ENCODE data around the gene MARCHF2.
"Not testable (repeated sequence)": the region's sequence is repeated elsewhere in the genome, so short reads cannot be mapped to it uniquely, and the experiment has no call there.

MARCHF2 gene, protein sequence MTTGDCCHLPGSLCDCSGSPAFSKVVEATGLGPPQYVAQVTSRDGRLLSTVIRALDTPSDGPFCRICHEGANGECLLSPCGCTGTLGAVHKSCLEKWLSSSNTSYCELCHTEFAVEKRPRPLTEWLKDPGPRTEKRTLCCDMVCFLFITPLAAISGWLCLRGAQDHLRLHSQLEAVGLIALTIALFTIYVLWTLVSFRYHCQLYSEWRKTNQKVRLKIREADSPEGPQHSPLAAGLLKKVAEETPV
- total RNA-seq: 16.9 reads per million, percentile 43 among the genes with 10 or more reads in this experiment

DNA sequence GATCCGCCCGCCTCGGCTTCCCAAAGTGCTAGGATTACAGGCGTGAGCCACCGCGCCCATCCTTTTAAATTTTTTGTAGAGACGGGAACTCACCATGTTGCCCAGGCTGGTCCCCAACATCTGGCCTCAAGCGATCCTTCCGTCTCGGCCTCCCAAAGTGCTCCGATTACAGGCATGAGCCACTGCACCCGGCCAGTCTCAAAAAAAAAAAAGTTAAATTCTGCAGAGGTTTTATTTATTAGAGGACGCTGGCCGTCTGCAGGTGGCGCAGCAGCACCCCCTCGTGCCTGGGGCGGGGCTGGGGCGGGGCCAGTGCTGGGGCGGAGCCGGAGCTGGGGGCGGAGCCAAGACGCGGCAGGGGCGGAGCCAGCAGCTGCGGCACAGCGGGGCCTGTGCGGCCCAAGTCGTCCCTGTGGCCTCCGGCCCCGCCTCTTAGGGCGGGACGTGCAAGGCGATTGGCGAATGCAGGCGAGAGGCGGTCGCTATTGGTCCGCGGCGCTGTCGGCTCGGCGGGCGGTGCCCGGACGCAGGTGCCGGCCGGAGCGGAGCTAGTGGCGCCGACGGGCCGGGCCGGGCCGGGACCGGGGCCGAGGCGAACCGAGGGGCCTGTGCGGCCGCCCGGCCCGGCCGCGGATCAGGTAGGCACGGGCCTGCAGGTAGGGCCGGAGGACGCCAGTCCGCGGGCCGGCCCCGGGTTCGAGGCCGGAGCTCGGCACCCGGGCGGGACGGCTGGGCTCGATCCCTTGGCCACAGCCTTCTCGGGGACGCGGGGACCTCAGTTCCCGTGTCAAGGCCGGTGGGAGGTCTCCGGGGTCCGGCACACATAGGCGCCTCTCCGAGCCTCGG is at the start of gene MARCHF2:
Gene MARCHF2, plus strand, starts transcription at position 523 of the 846 bp plus-strand sequence. CDS start 8,536 bp downstream, outside the sequence.
- DNase-seq: peak; percentile 91

DNA sequence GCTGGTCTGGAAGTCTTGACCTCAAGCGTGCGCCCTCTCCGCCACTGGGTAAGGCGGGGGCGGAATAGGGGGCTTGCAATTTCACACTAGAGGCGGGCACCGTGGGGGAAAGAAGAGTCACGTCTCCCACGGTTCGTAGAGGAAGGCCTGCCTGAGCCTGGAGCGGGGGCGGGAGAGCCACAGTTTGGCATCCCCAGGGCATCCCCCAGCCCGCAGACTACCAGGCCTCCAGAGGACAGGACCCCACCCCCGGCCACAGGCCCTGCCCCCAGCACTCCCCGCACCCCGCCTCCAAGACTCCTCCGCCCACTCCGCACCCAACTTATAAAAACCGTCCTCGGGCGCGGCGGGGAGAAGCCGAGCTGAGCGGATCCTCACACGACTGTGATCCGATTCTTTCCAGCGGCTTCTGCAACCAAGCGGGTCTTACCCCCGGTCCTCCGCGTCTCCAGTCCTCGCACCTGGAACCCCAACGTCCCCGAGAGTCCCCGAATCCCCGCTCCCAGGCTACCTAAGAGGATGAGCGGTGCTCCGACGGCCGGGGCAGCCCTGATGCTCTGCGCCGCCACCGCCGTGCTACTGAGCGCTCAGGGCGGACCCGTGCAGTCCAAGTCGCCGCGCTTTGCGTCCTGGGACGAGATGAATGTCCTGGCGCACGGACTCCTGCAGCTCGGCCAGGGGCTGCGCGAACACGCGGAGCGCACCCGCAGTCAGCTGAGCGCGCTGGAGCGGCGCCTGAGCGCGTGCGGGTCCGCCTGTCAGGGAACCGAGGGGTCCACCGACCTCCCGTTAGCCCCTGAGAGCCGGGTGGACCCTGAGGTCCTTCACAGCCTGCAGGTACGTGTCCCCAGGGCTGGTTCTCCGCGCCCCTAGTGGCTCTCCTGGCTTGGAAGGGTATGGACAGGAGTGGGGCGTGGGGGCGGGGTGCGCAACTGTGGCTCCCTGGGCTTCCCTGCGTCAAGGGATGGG is 49.0 kb upstream of the MARCHF2 start, which contains the start of gene ANGPTL4:
Gene ANGPTL4, plus strand, starts transcription at position 353 of the 969 bp plus-strand sequence. Its CDS starts 167 bp downstream, at position 520.
- no peak for DNase-seq

DNA sequence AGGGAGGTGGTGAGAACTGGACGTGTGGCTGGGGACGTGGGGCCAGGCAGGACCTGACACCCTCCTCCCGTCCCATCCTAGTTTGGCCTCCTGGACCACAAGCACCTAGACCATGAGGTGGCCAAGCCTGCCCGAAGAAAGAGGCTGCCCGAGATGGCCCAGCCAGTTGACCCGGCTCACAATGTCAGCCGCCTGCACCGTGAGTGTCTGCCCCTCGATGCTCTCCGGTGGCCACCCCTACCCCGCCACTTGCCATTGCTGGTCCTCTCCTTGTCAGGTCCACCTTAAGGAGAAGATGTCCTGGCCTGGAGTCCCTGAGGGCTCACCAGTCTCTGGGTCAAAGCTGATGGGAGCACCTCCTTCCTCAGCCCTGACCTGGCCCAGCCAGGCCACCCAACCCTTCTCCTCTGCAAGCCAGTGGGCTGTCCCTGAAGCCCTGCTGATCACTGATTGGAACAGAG is 47.0 kb upstream of the MARCHF2 start:
- no peak for DNase-seq

DNA sequence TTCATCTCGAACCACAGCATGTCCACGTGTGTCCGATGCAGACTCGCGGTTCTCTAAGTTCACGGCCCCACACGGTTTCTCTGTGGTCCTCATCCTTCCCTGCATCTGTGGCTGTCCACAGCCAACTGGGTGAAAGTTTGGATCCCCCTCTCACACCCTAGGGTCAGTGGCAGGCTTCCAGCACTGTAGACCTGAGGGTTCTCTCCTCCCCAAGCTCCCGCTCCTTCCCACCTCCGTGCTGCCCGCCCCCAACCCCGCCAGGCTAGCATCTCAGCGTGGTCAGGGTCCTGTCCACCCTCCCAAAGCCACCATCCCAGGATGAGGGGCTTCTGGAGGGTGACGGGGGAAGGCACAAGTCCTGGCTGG is 46.2 kb upstream of the MARCHF2 start:
- DNase-seq: no peak

DNA sequence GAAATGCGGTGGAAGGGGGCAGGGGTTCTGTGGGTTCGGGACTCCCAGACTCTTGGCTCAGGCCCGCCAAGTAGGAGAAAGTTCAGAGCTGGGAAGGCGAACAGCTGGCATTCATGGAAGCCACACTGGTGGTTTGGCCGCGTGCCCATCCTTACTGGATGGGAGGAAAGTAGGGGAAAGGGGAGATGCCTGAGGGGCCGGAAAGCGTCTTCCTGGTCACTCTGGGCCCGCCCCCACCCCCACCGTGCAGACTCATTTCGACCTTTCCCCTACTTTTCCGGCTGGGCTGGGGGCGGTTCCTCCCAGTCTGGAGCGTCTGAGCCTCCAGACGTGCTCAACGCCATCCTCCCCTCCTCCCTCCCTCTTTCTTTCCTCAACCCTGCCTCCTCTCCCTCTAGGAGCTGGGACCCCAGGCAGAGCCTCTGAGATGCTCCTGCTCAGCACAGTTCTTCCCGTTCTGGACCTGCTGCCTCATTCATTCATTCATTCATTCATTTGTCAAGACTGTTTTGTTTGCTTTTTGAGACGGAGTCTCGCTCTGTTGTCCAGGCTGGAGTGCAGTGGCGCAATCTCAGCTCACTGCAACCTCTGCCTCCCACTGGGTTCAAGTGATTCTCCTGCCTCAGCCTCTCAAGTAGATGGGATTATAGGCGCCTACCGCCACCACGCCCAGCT is 45.6 kb upstream of the MARCHF2 start:
- DNase-seq: no peak

DNA sequence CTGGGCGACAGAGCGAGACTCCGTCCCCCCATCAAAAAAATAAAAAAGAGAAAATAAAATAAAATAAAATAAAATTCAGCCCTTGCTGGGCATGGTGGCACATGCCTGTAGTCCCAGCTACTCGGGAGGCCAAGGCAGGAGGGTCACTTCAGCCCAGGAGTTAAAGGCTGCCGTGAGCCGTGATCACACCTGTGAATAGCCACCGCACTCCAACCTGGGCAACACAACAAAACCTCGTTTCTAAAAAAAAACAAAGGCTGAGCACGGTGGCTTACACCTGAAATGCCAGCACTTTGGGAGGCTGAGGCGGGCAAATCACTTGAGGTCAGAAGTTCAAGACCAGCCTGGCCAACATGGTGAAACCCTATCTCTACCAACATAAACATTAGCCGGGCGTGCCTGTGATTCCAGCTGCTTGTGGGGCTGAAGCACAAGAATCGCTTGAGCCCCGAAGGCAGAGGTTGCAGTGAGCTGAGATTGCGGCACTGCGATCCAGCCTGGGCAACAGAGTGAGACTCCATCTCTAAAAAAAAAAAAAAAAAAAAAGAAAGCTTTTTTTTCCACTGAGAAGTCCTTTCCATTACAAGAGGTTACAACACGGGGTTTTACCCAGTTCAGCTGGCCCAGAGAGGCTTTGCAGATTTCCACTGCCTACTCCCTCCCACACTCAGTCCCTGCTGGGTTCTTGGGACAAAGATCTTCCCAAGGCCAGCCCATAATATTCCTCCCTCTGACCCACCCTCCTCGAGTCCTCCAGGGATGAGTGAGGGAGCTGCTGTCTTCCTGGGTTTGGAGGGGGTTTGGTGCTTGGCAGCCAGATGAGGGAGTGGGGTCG is 42.7 kb upstream of the MARCHF2 start:
- DNase-seq: no peak

DNA sequence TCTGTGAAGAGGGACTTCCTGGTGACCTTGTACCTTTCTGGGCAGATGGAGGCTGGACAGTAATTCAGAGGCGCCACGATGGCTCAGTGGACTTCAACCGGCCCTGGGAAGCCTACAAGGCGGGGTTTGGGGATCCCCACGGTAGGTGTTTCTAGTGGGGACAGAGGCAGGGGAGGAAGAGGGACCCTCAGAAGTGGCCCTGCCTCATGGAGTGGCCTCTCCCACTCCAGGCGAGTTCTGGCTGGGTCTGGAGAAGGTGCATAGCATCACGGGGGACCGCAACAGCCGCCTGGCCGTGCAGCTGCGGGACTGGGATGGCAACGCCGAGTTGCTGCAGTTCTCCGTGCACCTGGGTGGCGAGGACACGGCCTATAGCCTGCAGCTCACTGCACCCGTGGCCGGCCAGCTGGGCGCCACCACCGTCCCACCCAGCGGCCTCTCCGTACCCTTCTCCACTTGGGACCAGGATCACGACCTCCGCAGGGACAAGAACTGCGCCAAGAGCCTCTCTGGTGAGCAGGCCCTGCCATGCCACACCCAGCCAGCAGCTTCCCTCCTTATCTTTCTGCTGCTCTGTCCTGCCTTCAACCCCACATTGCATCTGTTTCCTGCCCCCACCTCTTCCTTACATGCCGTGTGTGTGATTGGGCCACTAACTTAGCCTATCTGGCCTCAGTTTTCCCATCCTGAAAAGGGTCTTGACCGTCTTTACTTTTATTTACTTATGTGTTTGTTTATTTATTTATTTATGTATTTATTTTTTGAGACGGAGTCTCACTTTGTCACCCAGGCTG is 41.9 kb upstream of the MARCHF2 start:
- DNase-seq: no peak

DNA sequence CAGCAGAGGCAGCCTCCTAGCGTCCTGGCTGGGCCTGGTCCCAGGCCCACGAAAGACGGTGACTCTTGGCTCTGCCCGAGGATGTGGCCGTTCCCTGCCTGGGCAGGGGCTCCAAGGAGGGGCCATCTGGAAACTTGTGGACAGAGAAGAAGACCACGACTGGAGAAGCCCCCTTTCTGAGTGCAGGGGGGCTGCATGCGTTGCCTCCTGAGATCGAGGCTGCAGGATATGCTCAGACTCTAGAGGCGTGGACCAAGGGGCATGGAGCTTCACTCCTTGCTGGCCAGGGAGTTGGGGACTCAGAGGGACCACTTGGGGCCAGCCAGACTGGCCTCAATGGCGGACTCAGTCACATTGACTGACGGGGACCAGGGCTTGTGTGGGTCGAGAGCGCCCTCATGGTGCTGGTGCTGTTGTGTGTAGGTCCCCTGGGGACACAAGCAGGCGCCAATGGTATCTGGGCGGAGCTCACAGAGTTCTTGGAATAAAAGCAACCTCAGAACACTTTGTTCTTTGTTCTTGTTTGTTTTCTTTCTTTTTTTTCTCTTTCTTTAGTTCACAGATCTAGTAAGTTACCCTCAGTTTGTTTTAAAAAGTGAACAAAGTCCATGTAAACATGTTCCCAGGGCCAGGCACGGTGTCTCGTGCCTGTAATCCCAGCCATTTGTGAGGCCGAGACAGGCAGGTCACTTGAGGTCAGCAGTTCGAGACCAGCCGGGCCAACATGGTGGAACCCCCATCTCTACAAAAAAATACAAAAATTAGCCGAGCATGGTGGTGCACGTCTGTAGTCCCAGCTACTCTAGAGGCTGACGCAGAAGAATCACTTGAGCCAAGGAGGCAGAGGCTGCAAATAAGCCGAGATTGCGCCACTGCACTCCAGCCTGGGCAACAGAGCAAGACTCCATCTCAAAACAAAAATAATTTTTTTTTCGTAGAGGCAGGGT is 39.0 kb upstream of the MARCHF2 start:
- DNase-seq: no peak

DNA sequence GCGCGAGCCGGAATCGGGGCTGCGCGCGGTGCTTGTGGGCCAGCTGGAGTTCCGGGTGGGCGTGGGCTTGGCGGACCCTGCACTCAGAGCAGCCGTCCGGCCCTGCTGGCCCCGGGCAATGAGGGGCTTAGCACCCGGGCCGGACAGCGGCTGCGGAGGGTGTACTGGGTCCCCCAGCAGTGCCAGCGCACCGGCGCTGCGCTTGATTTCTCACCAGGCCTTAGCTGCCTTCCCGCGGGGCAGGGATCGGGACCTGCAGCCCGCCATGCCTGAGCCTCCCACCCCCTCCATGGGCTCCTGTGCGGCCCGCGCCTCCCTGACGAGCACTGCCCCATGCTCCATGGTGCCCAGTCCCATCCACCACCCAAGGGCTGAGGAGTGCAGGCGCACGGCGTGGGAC is 37.3 kb upstream of the MARCHF2 start:
- DNase-seq: not testable (repeated sequence)

DNA sequence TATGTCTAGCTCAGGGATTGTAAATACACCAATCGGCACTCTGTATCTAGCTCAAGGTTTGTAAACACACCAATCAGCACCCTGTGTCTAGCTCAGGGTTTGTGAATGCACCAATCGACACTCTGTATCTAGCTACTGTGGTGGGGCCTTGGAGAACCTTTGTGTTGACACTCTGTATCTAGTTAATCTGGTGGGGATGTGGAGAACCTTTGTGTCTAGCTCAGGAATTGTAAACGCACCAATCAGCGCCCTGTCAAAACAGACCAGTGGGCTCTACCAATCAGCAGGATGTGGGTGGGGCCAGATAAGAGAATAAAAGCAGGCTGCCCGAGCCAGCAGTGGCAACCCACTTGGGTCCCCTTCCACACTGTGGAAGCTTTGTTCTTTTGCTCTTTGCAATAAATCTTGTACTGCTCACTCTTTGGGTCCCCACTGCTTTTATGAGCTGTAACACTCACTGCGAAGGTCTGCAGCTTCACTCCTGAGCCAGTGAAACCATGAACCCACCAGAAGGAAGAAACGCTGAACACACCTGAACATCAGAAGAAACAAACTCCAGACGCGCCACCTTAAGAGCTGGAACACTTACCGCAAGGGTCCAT is 36.6 kb upstream of the MARCHF2 start:
- not testable (repeated sequence) for DNase-seq

DNA sequence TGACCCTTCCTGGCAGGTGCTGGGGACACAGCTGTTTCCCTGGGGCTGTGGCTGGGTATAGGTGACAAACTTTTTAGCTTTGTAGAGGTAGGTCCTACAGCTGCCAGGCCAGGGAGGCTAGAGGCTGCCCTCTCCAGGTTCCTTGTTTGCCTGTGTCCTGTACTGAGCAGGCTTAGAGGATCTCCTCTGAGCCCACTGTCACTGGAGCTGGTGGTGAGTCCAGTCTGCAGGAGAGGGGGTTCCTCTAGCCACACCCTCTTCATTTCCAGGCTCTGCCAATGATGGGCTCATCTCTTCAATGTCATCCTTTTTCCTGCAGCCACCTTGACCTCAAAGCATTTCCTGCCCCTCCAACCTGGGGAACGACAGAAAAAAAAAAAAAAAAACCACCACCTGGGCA is 35.5 kb upstream of the MARCHF2 start:
- DNase-seq: no peak

DNA sequence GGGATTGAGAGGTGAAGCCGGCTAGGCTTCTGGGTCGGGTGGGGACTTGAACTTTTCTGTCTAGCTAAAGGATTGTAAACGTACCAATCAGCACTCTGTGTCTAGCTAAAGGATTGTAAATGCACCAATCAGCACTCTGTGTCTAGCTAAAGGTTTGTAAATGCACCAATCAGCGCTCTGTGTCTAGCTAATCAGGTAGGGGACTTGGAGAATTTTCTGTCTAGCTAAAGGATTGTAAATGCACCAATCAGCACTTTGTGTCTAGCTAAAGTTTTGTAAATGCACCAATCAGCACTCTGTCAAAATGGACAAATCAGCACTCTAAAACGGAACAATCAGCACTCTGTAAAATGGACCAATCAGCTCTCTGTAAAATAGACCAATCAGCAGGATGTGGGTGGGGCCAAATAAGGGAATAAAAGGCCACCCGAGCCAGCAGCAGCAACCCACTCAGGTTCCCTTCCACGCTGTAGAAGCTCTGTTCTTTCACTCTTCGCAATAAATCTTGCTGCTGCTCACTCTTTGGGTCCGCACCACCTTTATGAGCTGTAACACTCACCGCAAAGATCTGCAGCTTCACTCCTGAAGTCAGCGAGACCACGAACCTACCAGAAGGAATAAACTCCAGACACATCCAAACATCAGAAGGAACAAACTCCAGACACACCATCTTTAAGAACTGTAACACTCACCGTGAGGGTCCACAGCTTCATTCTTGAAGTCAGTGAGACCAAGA is 33.8 kb upstream of the MARCHF2 start:
- not testable (repeated sequence) for DNase-seq

DNA sequence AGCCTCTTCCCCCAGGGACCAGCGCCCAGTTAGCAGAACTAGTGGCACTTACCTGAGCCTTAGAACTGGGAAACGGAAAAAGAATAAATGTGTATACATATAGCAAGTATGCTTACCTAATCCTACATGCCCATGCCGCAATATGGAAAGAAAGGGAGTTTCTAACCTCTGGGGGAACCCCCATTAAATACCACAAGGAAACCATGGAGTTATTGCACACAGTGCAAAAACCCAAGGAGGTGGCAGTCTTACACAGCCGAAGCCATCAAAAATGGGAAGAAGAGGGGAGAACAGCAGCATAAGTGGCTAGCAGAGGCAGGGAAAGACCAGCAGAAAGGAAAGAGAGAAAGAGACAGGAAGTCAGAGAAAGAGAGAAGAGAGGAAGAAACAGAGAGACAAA is 28.5 kb upstream of the MARCHF2 start:
- DNase-seq: not testable (repeated sequence)

DNA sequence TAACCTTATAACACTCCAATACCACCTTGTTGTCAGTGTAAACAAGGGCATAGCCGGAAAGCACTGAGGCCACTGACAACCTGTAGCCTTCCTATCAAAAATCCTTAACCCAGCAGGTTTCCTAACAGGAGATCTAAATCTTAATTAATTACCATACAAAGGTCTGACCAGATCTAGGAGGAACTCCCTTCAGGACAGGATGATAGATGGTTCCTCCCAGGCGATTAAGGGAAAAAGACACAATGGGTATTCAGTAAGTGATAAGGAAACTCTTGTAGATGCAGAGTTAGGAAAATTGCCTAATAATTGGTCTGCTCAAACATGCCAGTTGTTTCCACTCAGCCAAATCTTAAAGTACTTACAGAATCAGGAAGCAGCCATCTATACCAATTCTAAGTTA is 28.0 kb upstream of the MARCHF2 start:
- not testable (repeated sequence) for DNase-seq

DNA sequence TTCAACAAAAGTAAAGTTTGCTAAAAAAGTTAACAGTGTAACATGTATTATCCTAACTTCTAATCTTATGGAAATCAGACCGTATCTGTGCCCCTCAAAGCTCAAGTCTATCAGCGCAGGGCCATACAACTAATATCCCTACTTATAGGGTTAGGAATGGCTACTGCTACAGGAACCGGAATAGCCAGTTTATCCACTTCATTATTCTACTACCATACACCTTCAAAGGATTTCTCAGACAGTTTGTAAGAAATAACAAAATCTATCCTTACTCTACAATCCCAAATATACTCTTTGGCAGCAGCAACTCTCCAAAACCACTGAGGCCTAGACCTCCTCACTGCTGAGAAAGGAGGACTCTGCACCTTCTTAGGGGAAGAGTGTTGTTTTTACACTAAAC is 27.5 kb upstream of the MARCHF2 start:
- not testable (repeated sequence) for DNase-seq

DNA sequence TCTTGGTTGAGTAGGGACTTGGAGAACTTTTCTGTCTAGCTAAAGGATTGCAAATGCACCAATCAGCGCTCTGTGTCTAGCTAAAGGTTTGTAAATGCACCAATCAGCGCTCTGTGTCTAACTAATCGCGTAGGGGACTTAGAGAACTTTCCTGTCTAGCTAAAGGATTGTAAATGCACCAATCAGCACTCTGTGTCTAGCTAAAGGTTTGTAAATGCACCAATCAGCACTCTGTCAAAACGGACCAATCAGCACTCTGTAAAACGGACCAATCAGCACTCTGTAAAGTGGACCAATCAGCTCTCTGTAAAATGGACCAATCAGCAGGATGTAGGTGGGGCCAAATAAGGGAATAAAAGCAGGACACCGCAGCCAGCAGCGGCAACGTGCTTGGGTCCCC is 26.7 kb upstream of the MARCHF2 start:
- not testable (repeated sequence) for DNase-seq

DNA sequence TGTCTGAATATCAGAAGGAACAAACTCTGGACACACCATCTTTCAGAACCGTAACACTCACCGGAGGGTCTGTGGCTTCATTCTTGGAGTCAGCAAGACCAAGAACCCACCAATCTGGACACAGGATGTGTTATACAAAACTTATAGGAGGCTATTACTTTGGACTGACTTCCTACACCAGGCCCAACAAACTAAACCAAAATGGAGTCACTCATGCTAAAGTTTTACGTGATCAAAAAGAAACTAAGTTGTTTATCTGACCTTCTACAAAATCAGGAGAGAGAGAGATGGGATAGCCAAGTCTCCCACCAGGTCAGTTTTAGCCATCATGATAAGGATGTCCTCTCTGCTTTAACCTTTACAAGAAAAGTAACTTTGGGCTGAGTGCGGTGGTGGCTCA is 26.1 kb upstream of the MARCHF2 start:
- no peak for DNase-seq

All from effector CD4-positive, alpha-beta T cell (primary cell).